ENCODE results near the gene GABRP. TPM values are rescaled to one million over a fixed set of nuclear protein-coding genes. Genes with fewer than 3 reads are reported as not detected.
"Not testable (repeated sequence)": the region's sequence is repeated elsewhere in the genome, so short reads cannot be mapped to it uniquely, and the experiment has no call there.

Gene GABRP
- total RNA-seq, 2 experiments from 2014 or later: not detected

- Mint-ChIP-seq H3K36me3 (ENCODE audit: low read depth) (no peaks in the 10 kb centered on the region), H3K27me3 (ENCODE audit: low read depth) (peaks cover 31% of the 10 kb centered on the region), H3K9me3 (no peaks in the 10 kb centered on the region), H3K27ac (no peak overlapping the region), H3K4me1 (ENCODE audit: low read depth) (peaks cover 7% of the 10 kb centered on the region), H3K4me3 (no peak overlapping the region)
- DNase-seq: no peak
- CTCF ChIA-PET: interaction anchor here (1.1 kb wide), 1 partner anchor 44 kb away, joined by 3 read pairs; no protein-coding TSS in a partner anchor
- intact Hi-C loops (cut with micrococcal nuclease): no loop called here
Measured at GRCh38 chr5:170747357-170747756, 36.2 kb upstream of the GABRP start.

DNA sequence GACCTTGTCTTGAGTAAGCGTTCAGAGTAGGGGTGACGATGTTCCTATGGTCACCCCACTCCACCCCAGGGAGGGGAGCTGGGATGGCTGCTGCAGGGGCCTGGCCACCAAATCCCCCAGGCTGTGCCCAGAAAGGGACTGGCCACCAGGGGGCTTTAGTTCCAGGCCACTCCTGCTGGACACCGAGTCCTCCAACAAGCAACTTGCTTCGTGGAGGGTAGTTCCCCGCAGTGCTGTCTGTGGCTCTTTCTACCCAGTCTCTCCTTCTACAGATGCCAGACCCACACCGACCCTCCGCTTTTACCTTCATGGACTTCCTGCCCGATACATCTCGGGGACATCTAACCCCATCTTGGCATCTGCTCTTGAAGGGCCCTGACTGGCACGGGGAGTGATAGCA lies 35.7 kb upstream of the GABRP start:
- Mint-ChIP-seq H3K4me3 (no peak overlapping the region), H3K9me3 (no peaks in the 10 kb centered on the region), H3K27me3 (ENCODE audit: low read depth) (peaks cover 31% of the 10 kb centered on the region), H3K4me1 (ENCODE audit: low read depth) (peaks cover 7% of the 10 kb centered on the region), H3K27ac (no peak overlapping the region), H3K36me3 (ENCODE audit: low read depth) (no peaks in the 10 kb centered on the region)
- intact Hi-C loops (cut with micrococcal nuclease): no loop called here
- no peak for DNase-seq
- CTCF ChIA-PET: interaction anchor here (1.1 kb wide), 1 partner anchor 43 kb away, joined by 3 read pairs; no protein-coding TSS in a partner anchor

DNA sequence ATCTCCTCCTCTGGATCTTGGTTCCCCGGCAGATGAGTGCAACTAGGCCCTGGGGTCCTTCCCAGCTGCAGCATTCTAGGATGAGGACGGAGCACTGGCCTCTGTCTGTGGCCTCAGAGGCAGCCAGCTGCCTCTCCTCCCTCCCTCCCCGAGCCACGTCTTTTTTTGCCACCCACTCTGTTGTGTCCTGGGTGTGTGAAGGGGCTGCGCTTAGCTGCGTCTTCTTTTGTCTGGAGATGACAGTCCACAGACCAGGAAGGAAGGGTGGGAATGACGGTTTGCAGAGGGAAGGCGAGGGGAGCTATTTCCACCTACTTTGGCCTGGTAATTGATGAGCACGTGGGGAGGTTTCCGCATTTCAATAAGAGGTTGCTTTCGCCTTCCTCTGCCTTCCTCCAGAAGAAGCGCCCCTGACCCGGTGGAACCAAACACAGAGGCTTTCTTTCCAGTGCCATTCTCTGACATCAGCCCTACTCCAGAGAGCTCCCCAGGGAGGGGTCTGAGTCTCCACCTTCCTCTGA lies 34.5 kb upstream of the GABRP start:
- Mint-ChIP-seq H3K36me3 (ENCODE audit: low read depth) (no peaks in the 10 kb centered on the region), H3K27me3 (ENCODE audit: low read depth) (peaks cover 23% of the 10 kb centered on the region), H3K27ac (no peak overlapping the region), H3K4me1 (ENCODE audit: low read depth) (peaks cover 3% of the 10 kb centered on the region), H3K9me3 (no peaks in the 10 kb centered on the region), H3K4me3 (no peak overlapping the region)
- DNase-seq: no peak
- intact Hi-C loops (cut with micrococcal nuclease): no loop called here
- CTCF ChIA-PET: interaction anchor here (0.7 to 1.3 kb wide), 3 partner anchors 42 to 170 kb away, joined by 3 to 4 read pairs (median 3); no protein-coding TSS in a partner anchor

DNA sequence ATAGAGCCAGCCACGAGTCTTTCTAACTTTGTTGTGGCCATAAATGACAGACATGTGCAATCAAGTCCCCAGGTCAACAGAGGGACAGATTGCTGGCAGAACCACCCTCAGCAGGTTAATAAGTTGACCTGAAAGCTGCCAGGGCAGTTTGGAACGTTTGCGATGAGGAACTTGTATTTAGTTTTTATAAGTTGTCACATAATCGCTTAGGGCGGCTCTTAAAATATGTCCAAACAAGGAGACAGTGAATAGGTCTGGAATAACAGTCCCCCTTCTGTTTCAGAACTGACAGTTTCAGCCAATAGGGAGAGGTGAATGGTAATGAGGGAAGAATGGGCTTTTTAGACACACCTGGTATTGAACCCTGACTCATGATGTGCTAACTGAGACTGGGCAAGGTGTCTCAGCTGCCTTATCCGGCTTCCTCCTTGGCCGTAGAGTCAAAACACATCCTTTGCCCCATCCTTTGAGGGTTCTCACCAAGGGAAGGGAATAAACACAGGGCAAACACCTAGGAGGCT lies 33.6 kb upstream of the GABRP start:
- no peaks in the 10 kb centered on the region for H3K4me1 Mint-ChIP-seq (ENCODE audit: low read depth)
- no peak overlapping the region for H3K4me3 Mint-ChIP-seq
- no peak for DNase-seq
- H3K27me3 Mint-ChIP-seq (ENCODE audit: low read depth): peaks cover 19% of the 10 kb centered on the region
- CTCF ChIA-PET: interaction anchor here (0.6 to 1.3 kb wide), 3 partner anchors 41 to 367 kb away, joined by 3 to 4 read pairs (median 3); no protein-coding TSS in a partner anchor
- H3K9me3 Mint-ChIP-seq: no peaks in the 10 kb centered on the region
- no peak overlapping the region for H3K27ac Mint-ChIP-seq
- intact Hi-C loops (cut with micrococcal nuclease): no loop called here
- H3K36me3 Mint-ChIP-seq (ENCODE audit: low read depth): no peaks in the 10 kb centered on the region

DNA sequence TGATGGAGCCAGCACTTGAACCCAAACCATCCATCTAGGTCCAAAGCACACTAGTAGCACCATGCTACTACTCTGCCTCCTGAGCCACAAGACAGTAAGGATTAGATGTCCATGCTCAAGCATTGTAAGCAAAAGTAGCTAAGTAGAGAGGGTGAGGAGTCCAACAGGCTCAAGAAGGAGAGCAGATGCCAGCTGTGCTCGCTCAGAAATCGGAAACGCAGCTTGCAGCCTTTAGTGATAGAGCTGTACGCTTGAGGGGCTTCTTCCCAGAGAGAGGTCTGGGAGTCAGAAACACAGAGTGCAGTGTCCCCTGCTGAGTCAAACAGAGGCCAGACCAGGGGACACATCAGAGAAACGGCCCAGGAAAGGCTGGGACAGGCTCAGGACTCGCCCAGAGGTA lies 32.7 kb upstream of the GABRP start:
- H3K9me3 Mint-ChIP-seq: no peaks in the 10 kb centered on the region
- H3K4me1 Mint-ChIP-seq (ENCODE audit: low read depth): no peaks in the 10 kb centered on the region
- CTCF ChIA-PET: interaction anchor here (1.0 to 1.1 kb wide), 2 partner anchors 41 to 112 kb away, joined by 3 read pairs; no protein-coding TSS in a partner anchor
- H3K27me3 Mint-ChIP-seq (ENCODE audit: low read depth): peaks cover 15% of the 10 kb centered on the region
- no peaks in the 10 kb centered on the region for H3K36me3 Mint-ChIP-seq (ENCODE audit: low read depth)
- no peak for DNase-seq
- H3K4me3 Mint-ChIP-seq: no peak overlapping the region
- intact Hi-C loops (cut with micrococcal nuclease): no loop called here
- no peak overlapping the region for H3K27ac Mint-ChIP-seq

GRCh38 chr5:170751631-170752030 lies 31.9 kb upstream of the GABRP start:
- CTCF ChIA-PET: interaction anchor here (1.1 kb wide), 1 partner anchor 40 kb away, joined by 3 read pairs; no protein-coding TSS in a partner anchor

GRCh38 chr5:170752257-170753215 lies 31.0 kb upstream of the GABRP start:
- no peak overlapping the region for H3K4me3 Mint-ChIP-seq
- no peaks in the 10 kb centered on the region for H3K36me3 Mint-ChIP-seq (ENCODE audit: low read depth)
- no peak for DNase-seq
- H3K4me1 Mint-ChIP-seq (ENCODE audit: low read depth): no peaks in the 10 kb centered on the region
- no peaks in the 10 kb centered on the region for H3K9me3 Mint-ChIP-seq
- no peak overlapping the region for H3K27ac Mint-ChIP-seq
- CTCF ChIA-PET: no interaction called here
- intact Hi-C loops (cut with micrococcal nuclease): no loop called here
- peaks cover 10% of the 10 kb centered on the region for H3K27me3 Mint-ChIP-seq (ENCODE audit: low read depth)

More at GRCh38 chr5:170751631-170752030, 31.9 kb upstream of the GABRP start:
- no peak for DNase-seq
- Mint-ChIP-seq H3K36me3 (ENCODE audit: low read depth) (no peaks in the 10 kb centered on the region), H3K27ac (no peak overlapping the region), H3K27me3 (ENCODE audit: low read depth) (peaks cover 13% of the 10 kb centered on the region), H3K4me3 (no peak overlapping the region), H3K9me3 (no peaks in the 10 kb centered on the region), H3K4me1 (ENCODE audit: low read depth) (no peaks in the 10 kb centered on the region)
- intact Hi-C loops (cut with micrococcal nuclease): no loop called here

DNA sequence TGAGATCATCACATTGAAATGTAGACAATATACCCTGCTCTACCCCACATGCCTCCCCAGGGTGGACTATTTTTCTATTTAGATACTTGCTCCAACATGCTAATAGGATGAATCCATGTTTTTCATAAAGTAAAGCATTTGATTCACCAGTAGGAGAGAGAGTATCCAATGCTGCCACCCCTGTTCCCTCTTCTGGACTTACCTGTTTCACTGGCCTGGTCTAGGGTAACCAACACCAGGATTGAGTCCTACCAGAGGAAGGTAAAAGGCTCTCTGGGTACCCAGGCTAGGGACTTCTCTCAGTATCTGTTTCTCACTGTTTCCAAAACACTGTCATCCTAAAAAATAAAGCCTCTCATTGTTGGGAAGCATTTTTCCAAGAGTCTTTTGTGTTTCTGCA lies 30.2 kb upstream of the GABRP start:
- H3K27ac Mint-ChIP-seq: no peak overlapping the region
- intact Hi-C loops (cut with micrococcal nuclease): no loop called here
- peaks cover 8% of the 10 kb centered on the region for H3K27me3 Mint-ChIP-seq (ENCODE audit: low read depth)
- no peak overlapping the region for H3K4me3 Mint-ChIP-seq
- no peaks in the 10 kb centered on the region for H3K36me3 Mint-ChIP-seq (ENCODE audit: low read depth)
- CTCF ChIA-PET: no interaction called here
- DNase-seq: no peak
- no peaks in the 10 kb centered on the region for H3K4me1 Mint-ChIP-seq (ENCODE audit: low read depth)
- H3K9me3 Mint-ChIP-seq: no peaks in the 10 kb centered on the region

DNA sequence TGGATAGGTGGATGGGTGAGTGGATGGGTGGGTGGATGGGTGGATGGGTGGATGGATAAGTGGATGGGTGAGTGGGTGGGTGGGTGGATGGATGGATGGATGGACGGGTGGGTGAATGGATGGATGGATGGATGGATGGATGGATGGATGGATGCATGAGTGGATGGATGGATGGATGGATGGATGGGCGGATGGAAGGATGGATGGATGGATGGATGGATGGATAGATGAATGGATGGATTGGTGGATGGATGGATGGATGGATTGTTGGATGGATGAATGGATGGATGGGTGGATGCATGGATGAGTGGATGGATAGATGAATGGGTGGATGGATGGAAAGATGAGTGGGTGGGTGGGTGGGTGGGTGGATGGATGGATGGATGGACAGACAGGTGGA lies 29.0 kb upstream of the GABRP start:
- CTCF ChIA-PET: interaction anchor here (0.5 kb wide), 1 partner anchor 797 kb away, joined by 3 read pairs; no protein-coding TSS in a partner anchor
- H3K4me1 Mint-ChIP-seq (ENCODE audit: low read depth); H3K27me3 Mint-ChIP-seq (ENCODE audit: low read depth); intact Hi-C loops (cut with micrococcal nuclease); DNase-seq; H3K4me3 Mint-ChIP-seq; H3K27ac Mint-ChIP-seq; H3K9me3 Mint-ChIP-seq; H3K36me3 Mint-ChIP-seq (ENCODE audit: low read depth): not testable (repeated sequence)

DNA sequence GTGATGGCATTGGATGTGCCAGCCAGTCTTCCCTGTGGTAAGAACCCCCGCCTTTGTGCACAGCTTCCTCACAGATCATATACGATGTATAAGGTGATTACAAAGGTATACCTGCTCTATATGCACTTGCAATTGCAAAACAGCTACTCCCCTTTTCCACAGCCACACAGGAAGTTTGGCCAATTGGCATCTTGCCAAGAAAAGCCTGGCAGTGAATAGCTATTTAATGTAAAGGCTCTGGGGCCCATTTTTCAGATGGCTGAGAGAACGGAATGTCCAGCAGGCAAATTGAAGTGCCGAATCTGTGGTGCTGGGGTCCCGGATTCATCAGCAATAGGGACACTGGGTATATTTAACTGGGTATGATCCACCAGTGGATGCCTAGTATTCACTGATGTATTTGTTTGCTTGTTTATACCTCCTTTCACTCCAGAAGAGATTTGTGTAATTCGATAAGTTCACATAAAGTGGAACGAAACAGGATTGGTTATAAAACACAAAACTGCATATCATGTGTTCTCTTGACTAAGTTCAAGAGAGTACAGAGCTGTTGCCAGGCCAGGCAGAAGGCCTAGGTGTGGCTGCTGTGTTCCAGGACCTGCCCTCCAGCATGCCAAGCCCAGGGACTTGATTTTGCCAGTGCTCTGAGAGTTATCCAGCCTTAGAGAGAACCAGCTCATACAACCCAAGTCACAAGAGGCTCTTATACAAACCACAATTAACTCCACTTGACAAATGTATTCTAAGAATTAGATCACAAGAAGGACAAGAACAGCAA lies 27.7 kb upstream of the GABRP start:
- no peak for DNase-seq
- Mint-ChIP-seq H3K9me3 (no peaks in the 10 kb centered on the region), H3K27me3 (ENCODE audit: low read depth) (no peaks in the 10 kb centered on the region), H3K4me1 (ENCODE audit: low read depth) (no peaks in the 10 kb centered on the region), H3K36me3 (ENCODE audit: low read depth) (no peaks in the 10 kb centered on the region), H3K4me3 (no peak overlapping the region), H3K27ac (no peak overlapping the region)
- intact Hi-C loops (cut with micrococcal nuclease): no loop called here
- CTCF ChIA-PET: no interaction called here

DNA sequence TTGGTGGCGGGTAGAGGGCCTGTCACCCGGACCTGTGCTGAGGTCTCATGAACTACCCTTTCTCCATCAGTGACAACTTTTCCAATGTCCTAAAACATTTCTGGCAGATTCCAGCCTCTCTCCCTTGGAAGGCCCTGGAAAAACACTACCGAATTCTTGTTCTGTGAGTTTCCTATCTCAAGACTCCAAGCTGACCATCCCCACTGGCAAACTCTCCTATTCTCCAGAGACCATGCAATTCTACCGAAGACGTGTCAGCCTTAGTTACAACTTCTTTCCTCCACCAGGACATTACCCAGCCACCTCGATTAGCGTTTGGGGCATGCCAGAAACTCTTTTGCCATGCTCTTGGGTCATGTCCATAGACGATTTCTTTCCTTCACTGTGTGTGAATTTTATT lies 26.8 kb upstream of the GABRP start:
- Mint-ChIP-seq H3K4me3 (no peak overlapping the region), H3K36me3 (ENCODE audit: low read depth) (no peaks in the 10 kb centered on the region), H3K9me3 (no peaks in the 10 kb centered on the region), H3K27ac (no peak overlapping the region), H3K27me3 (ENCODE audit: low read depth) (no peaks in the 10 kb centered on the region), H3K4me1 (ENCODE audit: low read depth) (no peaks in the 10 kb centered on the region)
- no peak for DNase-seq
- intact Hi-C loops (cut with micrococcal nuclease): no loop called here
- CTCF ChIA-PET: no interaction called here

DNA sequence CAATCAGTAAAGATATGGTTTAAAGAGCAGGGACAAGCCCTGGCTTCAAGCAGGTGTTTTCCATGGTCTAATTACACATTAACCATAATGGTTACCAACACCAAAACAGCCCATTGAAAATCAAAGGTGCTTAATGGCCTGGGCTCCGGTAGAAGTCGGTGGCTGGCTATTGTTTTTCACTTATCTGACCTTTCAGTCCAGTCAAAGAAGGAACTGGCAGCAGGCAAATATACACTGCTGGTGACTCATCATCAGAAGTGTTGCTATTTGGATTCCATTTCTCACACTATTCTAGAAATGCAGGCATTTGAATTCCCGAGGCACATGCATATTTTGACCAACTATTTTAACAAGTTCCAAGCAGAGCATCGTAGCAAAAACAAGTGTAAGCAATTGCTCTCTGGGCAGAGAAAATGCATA lies 26.3 kb upstream of the GABRP start:
- no peak overlapping the region for H3K27ac Mint-ChIP-seq
- no peak overlapping the region for H3K4me3 Mint-ChIP-seq
- intact Hi-C loops (cut with micrococcal nuclease): no loop called here

More for the DNA sequence above, 26.3 kb upstream of the GABRP start:
- H3K27me3 Mint-ChIP-seq (ENCODE audit: low read depth): no peaks in the 10 kb centered on the region
- CTCF ChIA-PET: no interaction called here
- H3K36me3 Mint-ChIP-seq (ENCODE audit: low read depth): no peaks in the 10 kb centered on the region
- DNase-seq: no peak
- no peaks in the 10 kb centered on the region for H3K9me3 Mint-ChIP-seq
- no peaks in the 10 kb centered on the region for H3K4me1 Mint-ChIP-seq (ENCODE audit: low read depth)
